H1 (cell line): ENCODE data around the gene ZNF414. TPM values are rescaled to one million over a fixed set of nuclear protein-coding genes. Genes with fewer than 3 reads are reported as not detected.

Source experiments
- SIN3A ChIP-seq, 2 experiments: IDR thresholded peaks in 1 of 2; conservative IDR thresholded peaks in 1 of 2; 2 replicates each; pipeline ENCODE4 v1.6.1; 2011 to 2012; ENCODE audit warnings: low read length in 2 of 2, improper control_type of control experiment in 1 of 2, low read depth in 1 of 2, mild to moderate bottlenecking in 1 of 2
- SRF ChIP-seq: IDR thresholded peaks from 2 replicates; pipeline ENCODE4 v1.6.1; 2011; ENCODE audit warnings: mild to moderate bottlenecking, low read depth, low read length, moderate library complexity
- YY1 ChIP-seq: IDR thresholded peaks from 2 replicates; pipeline ENCODE4 v1.6.1; 2011; ENCODE audit warnings: low read depth, mild to moderate bottlenecking, low read length
- polyA plus RNA-seq, 7 experiments: library from polyadenylated mRNA; depleted of rRNA in 3 of 7; stranded (reverse) in 5 of 7; unstranded in 2 of 7; fragments of >200 nt in 5 of 7; fragments of 200-250 nt in 2 of 7; gene quantifications; 1 replicate in 5 of 7; 2 replicates in 1 of 7; 4 replicates in 1 of 7; pipeline versions ENCODE4 v1.2.1 to v1.2.3, GENCODE V29; 2011 to 2013; ENCODE audit warnings: missing spikeins in 2 of 7, mixed read lengths in 2 of 7
- total RNA-seq: library from RNA; stranded (reverse); fragmentation: NEBNext Ultra II Directional; extraction: Animal tissue kit (Norgen Biotek cat#: 25700); gene quantifications from 2 replicates; pipeline ENCODE4 v1.2.1, GENCODE V29; 2021

The ZNF414 gene
- total and polyA plus RNA-seq, 2 of the 8 experiments (the other 6 are each of a cell fraction or from before 2014, with no cell fraction given) = 9.7 to 26.8 TPM

DNA sequence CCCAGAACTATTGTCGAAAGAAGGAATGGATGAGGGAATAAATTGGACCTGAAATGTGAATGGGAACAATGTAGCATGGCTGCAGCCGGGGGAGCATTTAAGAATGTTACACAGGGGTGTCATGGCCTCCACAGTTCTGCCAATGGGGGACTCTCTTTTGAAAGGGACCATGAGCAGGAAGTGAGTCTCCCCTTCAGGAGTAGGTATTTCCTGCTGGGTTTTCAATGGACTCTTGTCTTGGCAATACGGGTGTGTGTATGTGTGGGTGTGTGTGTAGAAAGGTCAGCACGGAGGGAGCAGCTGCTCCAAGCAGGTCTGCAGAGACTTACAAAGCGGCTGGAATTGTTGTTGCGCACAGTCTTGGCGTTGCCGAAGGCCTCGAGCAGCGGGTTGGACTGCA, 38.8 kb upstream of the ZNF414 start (continued):
- TF ChIP-seq SIN3A (conservative IDR thresholded peaks at IDR 0.05 in 1 of 2, IDR thresholded peaks at IDR 0.05 in 1 of 2; ENCODE audit: low read depth in 1 of 2, low read length in 2 of 2) = peak; percentile 90 to 94; a peak in 3 of 4 replicates
- TF ChIP-seq SRF = peak; percentile 41; the same call in 1 of the 2 replicates
- peak; percentile 99 for TF ChIP-seq YY1
